ENCODE data around the gene ADAMTS8.

The ADAMTS8 gene

GRCh38 chr11:130470832-130471706 lies 42.7 kb upstream of the ADAMTS8 start:
- H3K18ac ChIP-seq (ENCODE audit: low read length) = peak overlapping the region; percentile 21
- H3K27ac ChIP-seq (replicated peaks; ENCODE audit: low read length) = no peak overlapping the region
- H3K4me1 ChIP-seq (ENCODE audit: control insufficient read depth in 2 of 2, insufficient read depth in 1 of 2, low read depth in 1 of 2, low read length in 2 of 2) = no peaks in the 10 kb centered on the region
- peak overlapping the region; percentile 10 for H3K23ac ChIP-seq (ENCODE audit: low read depth, low read length, poor library complexity)
- no peaks in the 10 kb centered on the region for H3K9me3 ChIP-seq (replicated peaks in 1 of 2; ENCODE audit: control insufficient read depth in 2 of 2, insufficient read depth in 1 of 2, low read depth in 1 of 2, low read length in 2 of 2)
- WGBS, 2 donors (ENCODE audit: extremely low coverage in 2 of 2, insufficient read length in 2 of 2, insufficient replicate concordance in 1 of 2) = no CpG with 5 or more reads among the region's 20 CpGs
- H3K4me3 ChIP-seq (ENCODE audit: low read length in 2 of 2) = no peak overlapping the region
- no peak overlapping the region for H3K4ac ChIP-seq (ENCODE audit: low read length)
- no peak overlapping the region for H2BK120ac ChIP-seq (ENCODE audit: low read depth, low read length)
- no peak overlapping the region for H2AFZ ChIP-seq (ENCODE audit: low read length)
- H2BK15ac ChIP-seq (ENCODE audit: low read length) = peak overlapping the region; percentile 5
- H3K14ac ChIP-seq (ENCODE audit: low read length) = peak overlapping the region; percentile 47
- H4K91ac ChIP-seq (ENCODE audit: low read depth, low read length, poor library complexity) = no peak overlapping the region
- H3K4me2 ChIP-seq (ENCODE audit: insufficient read depth, low read length, poor library complexity, severe bottlenecking) = no peak overlapping the region
- H4K8ac ChIP-seq (ENCODE audit: low read depth, low read length) = no peak overlapping the region
- no peak overlapping the region for H3K9ac ChIP-seq (ENCODE audit: low read depth, low read length, poor library complexity)
- H2BK12ac ChIP-seq (ENCODE audit: low read length) = no peak overlapping the region
- no peak overlapping the region for H2BK5ac ChIP-seq (ENCODE audit: low read length)
- DNase-seq (ENCODE audit: low spot score) = no peak
- H3K36me3 ChIP-seq (replicated peaks in 1 of 2; ENCODE audit: control insufficient read depth in 2 of 2, insufficient read depth in 2 of 2, low read length in 2 of 2) = peaks cover 0 to 5% of the 10 kb centered on the region in 2 donors
- H3K79me1 ChIP-seq (ENCODE audit: low read depth, low read length) = no peaks in the 10 kb centered on the region
- no peak overlapping the region for H2AK5ac ChIP-seq (ENCODE audit: low read depth, low read length)
- H3K27me3 ChIP-seq (ENCODE audit: control insufficient read depth in 3 of 3, insufficient read depth in 3 of 3, low read depth in 1 of 3, low read length in 3 of 3) = no peaks in the 10 kb centered on the region

- no peak overlapping the region for H3K14ac ChIP-seq (ENCODE audit: low read length)
- H3K27me3 ChIP-seq (ENCODE audit: control insufficient read depth in 3 of 3, insufficient read depth in 3 of 3, low read depth in 1 of 3, low read length in 3 of 3) = no peaks in the 10 kb centered on the region
- no peak overlapping the region for H4K91ac ChIP-seq (ENCODE audit: low read depth, low read length, poor library complexity)
- H3K27ac ChIP-seq (replicated peaks; ENCODE audit: low read length) = no peak overlapping the region
- H3K4me2 ChIP-seq (ENCODE audit: insufficient read depth, low read length, poor library complexity, severe bottlenecking) = no peak overlapping the region
- no CpG with 5 or more reads among the region's 6 CpGs for WGBS, 2 donors (ENCODE audit: extremely low coverage in 2 of 2, insufficient read length in 2 of 2, insufficient replicate concordance in 1 of 2)
- no peak overlapping the region for H2BK15ac ChIP-seq (ENCODE audit: low read length)
- no peak for DNase-seq (ENCODE audit: low spot score)
- H3K36me3 ChIP-seq (replicated peaks in 1 of 2; ENCODE audit: control insufficient read depth in 2 of 2, insufficient read depth in 2 of 2, low read length in 2 of 2) = peaks cover 0 to 5% of the 10 kb centered on the region in 2 donors
- H2AFZ ChIP-seq (ENCODE audit: low read length) = no peak overlapping the region
- no peak overlapping the region for H2AK5ac ChIP-seq (ENCODE audit: low read depth, low read length)
- no peak overlapping the region for H2BK120ac ChIP-seq (ENCODE audit: low read depth, low read length)
- H3K18ac ChIP-seq (ENCODE audit: low read length) = no peak overlapping the region
- no peaks in the 10 kb centered on the region for H3K9me3 ChIP-seq (replicated peaks in 1 of 2; ENCODE audit: control insufficient read depth in 2 of 2, insufficient read depth in 1 of 2, low read depth in 1 of 2, low read length in 2 of 2)
- no peak overlapping the region for H3K23ac ChIP-seq (ENCODE audit: low read depth, low read length, poor library complexity)
- no peaks in the 10 kb centered on the region for H3K4me1 ChIP-seq (ENCODE audit: control insufficient read depth in 2 of 2, insufficient read depth in 1 of 2, low read depth in 1 of 2, low read length in 2 of 2)
- no peak overlapping the region for H2BK12ac ChIP-seq (ENCODE audit: low read length)
- H4K8ac ChIP-seq (ENCODE audit: low read depth, low read length) = no peak overlapping the region
- H3K4ac ChIP-seq (ENCODE audit: low read length) = no peak overlapping the region
- no peaks in the 10 kb centered on the region for H3K79me1 ChIP-seq (ENCODE audit: low read depth, low read length)
- H2BK5ac ChIP-seq (ENCODE audit: low read length) = no peak overlapping the region
- no peak overlapping the region for H3K9ac ChIP-seq (ENCODE audit: low read depth, low read length, poor library complexity)
- no peak overlapping the region for H3K4me3 ChIP-seq (ENCODE audit: low read length in 2 of 2)
Observed at GRCh38 chr11:130469181-130469580, 40.8 kb upstream of the ADAMTS8 start.

DNA sequence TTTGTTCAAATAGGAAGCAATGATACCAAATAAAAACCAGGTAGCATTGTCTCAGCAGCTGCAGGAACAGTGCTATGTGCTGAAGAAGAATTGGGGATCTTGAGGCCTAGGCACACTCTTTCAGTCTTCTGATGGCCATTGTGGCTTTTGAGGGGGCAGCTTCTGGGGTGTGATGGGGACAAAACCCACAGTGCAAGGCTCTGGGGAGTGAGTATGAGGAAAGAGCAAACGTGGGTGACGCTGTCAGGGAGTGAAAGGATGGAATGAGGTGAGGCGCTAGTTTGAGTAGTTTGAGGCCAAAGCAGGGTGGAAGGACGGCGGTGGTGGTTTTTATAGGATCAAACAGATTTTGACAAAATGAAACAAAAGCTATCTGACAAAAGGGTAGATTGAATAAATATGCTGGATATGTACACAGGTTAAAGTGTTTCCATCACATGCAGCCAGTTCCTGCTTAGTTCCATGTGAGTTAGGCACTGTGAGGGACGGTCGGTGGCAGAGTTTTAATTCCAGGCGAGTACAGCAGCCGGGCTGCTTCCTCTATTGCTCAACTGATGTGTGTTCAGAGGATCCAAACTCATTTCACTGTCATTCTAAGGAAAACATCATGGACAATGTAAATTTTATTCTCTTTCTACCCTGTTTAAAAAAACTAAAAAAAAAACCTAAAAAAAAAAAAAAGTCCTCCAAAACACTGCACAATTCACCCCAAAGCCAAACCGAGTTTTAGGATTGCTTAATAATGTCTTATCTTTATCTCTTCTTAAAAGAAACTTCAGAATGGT lies 38.9 kb upstream of the ADAMTS8 start:
- H4K91ac ChIP-seq (ENCODE audit: low read depth, low read length, poor library complexity) = no peak overlapping the region
- H3K18ac ChIP-seq (ENCODE audit: low read length) = no peak overlapping the region
- no peak overlapping the region for H3K4me3 ChIP-seq (ENCODE audit: low read length in 2 of 2)
- H2AK5ac ChIP-seq (ENCODE audit: low read depth, low read length) = no peak overlapping the region
- H2BK15ac ChIP-seq (ENCODE audit: low read length) = no peak overlapping the region
- no peak overlapping the region for H3K4me2 ChIP-seq (ENCODE audit: insufficient read depth, low read length, poor library complexity, severe bottlenecking)
- no peak overlapping the region for H2BK120ac ChIP-seq (ENCODE audit: low read depth, low read length)
- no peak overlapping the region for H2AFZ ChIP-seq (ENCODE audit: low read length)
- no peak overlapping the region for H4K8ac ChIP-seq (ENCODE audit: low read depth, low read length)
- no peaks in the 10 kb centered on the region for H3K9me3 ChIP-seq (replicated peaks in 1 of 2; ENCODE audit: control insufficient read depth in 2 of 2, insufficient read depth in 1 of 2, low read depth in 1 of 2, low read length in 2 of 2)
- H3K9ac ChIP-seq (ENCODE audit: low read depth, low read length, poor library complexity) = no peak overlapping the region
- no peak overlapping the region for H3K27ac ChIP-seq (replicated peaks; ENCODE audit: low read length)
- no peak overlapping the region for H3K23ac ChIP-seq (ENCODE audit: low read depth, low read length, poor library complexity)
- DNase-seq (ENCODE audit: low spot score) = no peak
- no peak overlapping the region for H3K14ac ChIP-seq (ENCODE audit: low read length)
- H2BK5ac ChIP-seq (ENCODE audit: low read length) = no peak overlapping the region
- no peaks in the 10 kb centered on the region for H3K79me1 ChIP-seq (ENCODE audit: low read depth, low read length)
- H2BK12ac ChIP-seq (ENCODE audit: low read length) = no peak overlapping the region
- no peaks in the 10 kb centered on the region for H3K27me3 ChIP-seq (ENCODE audit: control insufficient read depth in 3 of 3, insufficient read depth in 3 of 3, low read depth in 1 of 3, low read length in 3 of 3)
- no CpG with 5 or more reads among the region's 10 CpGs for WGBS, 2 donors (ENCODE audit: extremely low coverage in 2 of 2, insufficient read length in 2 of 2, insufficient replicate concordance in 1 of 2)
- H3K4me1 ChIP-seq (ENCODE audit: control insufficient read depth in 2 of 2, insufficient read depth in 1 of 2, low read depth in 1 of 2, low read length in 2 of 2) = no peaks in the 10 kb centered on the region
- peaks cover 0 to 3% of the 10 kb centered on the region in 2 donors for H3K36me3 ChIP-seq (replicated peaks in 1 of 2; ENCODE audit: control insufficient read depth in 2 of 2, insufficient read depth in 2 of 2, low read length in 2 of 2)
- no peak overlapping the region for H3K4ac ChIP-seq (ENCODE audit: low read length)

GRCh38 chr11:130465263-130465662 lies 36.9 kb upstream of the ADAMTS8 start:
- no peak overlapping the region for H2BK15ac ChIP-seq (ENCODE audit: low read length)
- WGBS, 2 donors (ENCODE audit: extremely low coverage in 2 of 2, insufficient read length in 2 of 2, insufficient replicate concordance in 1 of 2) = no CpG with 5 or more reads among the region's 5 CpGs
- no peaks in the 10 kb centered on the region for H3K79me1 ChIP-seq (ENCODE audit: low read depth, low read length)
- H2BK12ac ChIP-seq (ENCODE audit: low read length) = no peak overlapping the region
- H2BK120ac ChIP-seq (ENCODE audit: low read depth, low read length) = no peak overlapping the region
- H3K18ac ChIP-seq (ENCODE audit: low read length) = no peak overlapping the region
- H3K36me3 ChIP-seq (replicated peaks in 1 of 2; ENCODE audit: control insufficient read depth in 2 of 2, insufficient read depth in 2 of 2, low read length in 2 of 2) = peaks cover 0 to 1% of the 10 kb centered on the region in 2 donors
- no peak overlapping the region for H3K4me2 ChIP-seq (ENCODE audit: insufficient read depth, low read length, poor library complexity, severe bottlenecking)
- no peak overlapping the region for H3K4me3 ChIP-seq (ENCODE audit: low read length in 2 of 2)
- no peak overlapping the region for H3K9ac ChIP-seq (ENCODE audit: low read depth, low read length, poor library complexity)
- no peak overlapping the region for H3K27ac ChIP-seq (replicated peaks; ENCODE audit: low read length)
- no peak overlapping the region for H2AK5ac ChIP-seq (ENCODE audit: low read depth, low read length)
- H3K14ac ChIP-seq (ENCODE audit: low read length) = no peak overlapping the region
- H2AFZ ChIP-seq (ENCODE audit: low read length) = no peak overlapping the region
- no peak overlapping the region for H4K91ac ChIP-seq (ENCODE audit: low read depth, low read length, poor library complexity)
- H3K4ac ChIP-seq (ENCODE audit: low read length) = no peak overlapping the region
- no peaks in the 10 kb centered on the region for H3K9me3 ChIP-seq (replicated peaks in 1 of 2; ENCODE audit: control insufficient read depth in 2 of 2, insufficient read depth in 1 of 2, low read depth in 1 of 2, low read length in 2 of 2)
- no peak overlapping the region for H4K8ac ChIP-seq (ENCODE audit: low read depth, low read length)
- no peaks in the 10 kb centered on the region for H3K27me3 ChIP-seq (ENCODE audit: control insufficient read depth in 3 of 3, insufficient read depth in 3 of 3, low read depth in 1 of 3, low read length in 3 of 3)
- no peak overlapping the region for H2BK5ac ChIP-seq (ENCODE audit: low read length)
- no peak overlapping the region for H3K23ac ChIP-seq (ENCODE audit: low read depth, low read length, poor library complexity)
- no peak for DNase-seq (ENCODE audit: low spot score)
- no peaks in the 10 kb centered on the region for H3K4me1 ChIP-seq (ENCODE audit: control insufficient read depth in 2 of 2, insufficient read depth in 1 of 2, low read depth in 1 of 2, low read length in 2 of 2)
